ENCODE results near the gene LCOR. TPM values are rescaled to one million over a fixed set of nuclear protein-coding genes. Genes with fewer than 3 reads are reported as not detected.
"Not testable (repeated sequence)": the region's sequence is repeated elsewhere in the genome, so short reads cannot be mapped to it uniquely, and the experiment has no call there.

The LCOR gene
- total and polyA plus RNA-seq, 5 experiments from 2014 or later: 18.9 to 51.2 (median 26.6) TPM

- H3K9me3 Mint-ChIP-seq: peaks cover 0 to 4% (median 0%) of the 10 kb centered on the region in 9 donors
- H3K27me3 Mint-ChIP-seq: no peaks in the 10 kb centered on the region
- peak overlapping the region in 1 of 10 donors; percentile 40 for H3K27ac Mint-ChIP-seq
- DNase-seq: no peak
- POLR2A ChIA-PET: no interaction called here
- peaks cover 11 to 39% (median 23%) of the 10 kb centered on the region in 4 donors for H3K4me1 Mint-ChIP-seq
- H3K4me3 Mint-ChIP-seq: no peak overlapping the region
- ATAC-seq: no peak
- H3K36me3 Mint-ChIP-seq: peaks cover 21 to 47% (median 26%) of the 10 kb centered on the region in 3 donors
These were observed 91.2 kb downstream of the LCOR start for GRCh38 chr10:96922978-96923948.

GRCh38 chr10:96924861-96925260, 92.8 kb downstream of the LCOR start:
- Mint-ChIP-seq H3K27me3 (no peaks in the 10 kb centered on the region), H3K27ac (peak overlapping the region in 1 of 10 donors; percentile 22), H3K36me3 (peaks cover 20 to 53% (median 30%) of the 10 kb centered on the region in 3 donors), H3K4me3 (no peak overlapping the region), H3K9me3 (peaks cover 0 to 4% (median 0%) of the 10 kb centered on the region in 9 donors), H3K4me1 (peaks cover 12 to 41% (median 33%) of the 10 kb centered on the region in 4 donors)
- ATAC-seq (no peak), DNase-seq (no peak)
- POLR2A ChIA-PET: interaction anchor here (0.9 kb wide), 1 partner anchor 12 kb away, joined by 3 read pairs; no protein-coding TSS in a partner anchor

- peaks cover 12 to 27% (median 26%) of the 10 kb centered on the region in 3 donors for H3K36me3 Mint-ChIP-seq
- ATAC-seq (no peak), DNase-seq (no peak)
- no peaks in the 10 kb centered on the region for H3K27me3 Mint-ChIP-seq
- H3K4me1 Mint-ChIP-seq: peaks cover 9 to 36% (median 29%) of the 10 kb centered on the region in 4 donors
- H3K27ac Mint-ChIP-seq: peak overlapping the region in 1 of 10 donors; percentile 41
- no peak overlapping the region for H3K4me3 Mint-ChIP-seq
- H3K9me3 Mint-ChIP-seq: peaks cover 0 to 4% (median 0%) of the 10 kb centered on the region in 9 donors
- POLR2A ChIA-PET: no interaction called here
These were observed 98.4 kb downstream of the LCOR start for GRCh38 chr10:96930469-96930868.

- peaks cover 0 to 29% (median 22%) of the 10 kb centered on the region in 3 donors for H3K36me3 Mint-ChIP-seq
- H3K27ac Mint-ChIP-seq: no peak overlapping the region
- POLR2A ChIA-PET: no interaction called here
- H3K4me3 Mint-ChIP-seq: no peak overlapping the region
- H3K4me1 Mint-ChIP-seq: peaks cover 2 to 11% (median 6%) of the 10 kb centered on the region in 4 donors
- peaks cover 0 to 3% (median 0%) of the 10 kb centered on the region in 9 donors for H3K9me3 Mint-ChIP-seq
- ATAC-seq (no peak), DNase-seq (no peak)
- H3K27me3 Mint-ChIP-seq: no peaks in the 10 kb centered on the region
These were observed 103.0 kb downstream of the LCOR start for GRCh38 chr10:96935148-96935547.

GRCh38 chr10:96935810-96936209, 103.7 kb downstream of the LCOR start:
- no peaks in the 10 kb centered on the region for H3K27me3 Mint-ChIP-seq
- peaks cover 0 to 10% (median 0%) of the 10 kb centered on the region in 4 donors for H3K4me1 Mint-ChIP-seq
- H3K27ac Mint-ChIP-seq: peak overlapping the region in 3 of 10 donors; percentile 4 to 82 (median 27)
- H3K36me3 Mint-ChIP-seq: peaks cover 0 to 29% (median 22%) of the 10 kb centered on the region in 3 donors
- peaks cover 0 to 3% (median 0%) of the 10 kb centered on the region in 9 donors for H3K9me3 Mint-ChIP-seq
- H3K4me3 Mint-ChIP-seq: no peak overlapping the region
- POLR2A ChIA-PET: no interaction called here
- no peak for DNase-seq
- no peak for ATAC-seq

- H3K27ac Mint-ChIP-seq, POLR2A ChIA-PET, DNase-seq, H3K9me3 Mint-ChIP-seq, ATAC-seq, H3K4me3 Mint-ChIP-seq, H3K27me3 Mint-ChIP-seq: not testable (repeated sequence)
- Mint-ChIP-seq H3K36me3 (peaks cover 0 to 32% (median 14%) of the 10 kb centered on the region in 3 donors), H3K4me1 (peaks cover 9 to 23% (median 19%) of the 10 kb centered on the region in 4 donors)
These were observed 111.1 kb downstream of the LCOR start for GRCh38 chr10:96943161-96943560.

GRCh38 chr10:96947036-96947435, 114.9 kb downstream of the LCOR start:
- peak overlapping the region in 3 of 10 donors; percentile 0 to 61 (median 28) for H3K27ac Mint-ChIP-seq
- H3K4me3 Mint-ChIP-seq: no peak overlapping the region
- no peaks in the 10 kb centered on the region for H3K27me3 Mint-ChIP-seq
- DNase-seq (no peak), ATAC-seq (no peak)
- H3K36me3 Mint-ChIP-seq: peaks cover 0 to 41% (median 10%) of the 10 kb centered on the region in 3 donors
- peaks cover 14 to 39% (median 31%) of the 10 kb centered on the region in 4 donors for H3K4me1 Mint-ChIP-seq
- no peaks in the 10 kb centered on the region for H3K9me3 Mint-ChIP-seq
- POLR2A ChIA-PET: no interaction called here

- no peak for ATAC-seq
- Mint-ChIP-seq H3K27ac (peak overlapping the region in 4 of 10 donors; percentile 2 to 50 (median 8)), H3K9me3 (no peaks in the 10 kb centered on the region), H3K27me3 (no peaks in the 10 kb centered on the region), H3K36me3 (peaks cover 0 to 51% (median 16%) of the 10 kb centered on the region in 3 donors), H3K4me1 (peaks cover 14 to 46% (median 31%) of the 10 kb centered on the region in 4 donors), H3K4me3 (no peak overlapping the region)
- no peak for DNase-seq
- POLR2A ChIA-PET: no interaction called here
These were observed 117.1 kb downstream of the LCOR start for GRCh38 chr10:96949039-96949683.

GRCh38 chr10:96951954-96952353, 119.9 kb downstream of the LCOR start:
- Mint-ChIP-seq H3K27me3 (no peaks in the 10 kb centered on the region), H3K27ac (peak overlapping the region in 2 of 10 donors; percentile 8 to 43), H3K36me3 (peaks cover 6 to 67% (median 27%) of the 10 kb centered on the region in 3 donors), H3K4me3 (no peak overlapping the region), H3K9me3 (no peaks in the 10 kb centered on the region), H3K4me1 (peaks cover 8 to 31% (median 20%) of the 10 kb centered on the region in 4 donors)
- POLR2A ChIA-PET: no interaction called here
- DNase-seq (no peak), ATAC-seq (no peak)

- POLR2A ChIA-PET: no interaction called here
- no peak for ATAC-seq
- Mint-ChIP-seq H3K27ac (no peak overlapping the region), H3K36me3 (peaks cover 6 to 79% (median 29%) of the 10 kb centered on the region in 3 donors), H3K9me3 (no peaks in the 10 kb centered on the region), H3K27me3 (no peaks in the 10 kb centered on the region), H3K4me1 (peaks cover 0 to 7% (median under 1%) of the 10 kb centered on the region in 4 donors), H3K4me3 (no peak overlapping the region)
- no peak for DNase-seq
These were observed 123.7 kb downstream of the LCOR start for GRCh38 chr10:96955794-96956193.

- POLR2A ChIA-PET: no interaction called here
- H3K27me3 Mint-ChIP-seq: no peaks in the 10 kb centered on the region
- DNase-seq (no peak), ATAC-seq (no peak)
- H3K9me3 Mint-ChIP-seq: no peaks in the 10 kb centered on the region
- H3K27ac Mint-ChIP-seq: no peak overlapping the region
- H3K36me3 Mint-ChIP-seq: peaks cover 6 to 71% (median 22%) of the 10 kb centered on the region in 3 donors
- no peak overlapping the region for H3K4me3 Mint-ChIP-seq
- peaks cover 0 to 2% (median 0%) of the 10 kb centered on the region in 4 donors for H3K4me1 Mint-ChIP-seq
These were observed 126.0 kb downstream of the LCOR start for GRCh38 chr10:96958071-96958470.

- Mint-ChIP-seq H3K27me3 (no peaks in the 10 kb centered on the region), H3K4me1 (no peaks in the 10 kb centered on the region), H3K36me3 (peaks cover 6 to 58% (median 15%) of the 10 kb centered on the region in 3 donors), H3K4me3 (no peak overlapping the region), H3K27ac (peak overlapping the region in 1 of 10 donors; percentile 20), H3K9me3 (no peaks in the 10 kb centered on the region)
- no peak for ATAC-seq
- DNase-seq: no peak
- POLR2A ChIA-PET: no interaction called here
These were observed 127.6 kb downstream of the LCOR start for GRCh38 chr10:96959733-96960132.

Data from naive thymus-derived CD8-positive, alpha-beta T cell (primary cell).